Measurements from ENCODE around the gene VAC14.

GRCh38 chr16:70752426-70752825 lies 48.5 kb downstream of the VAC14 start:
- TF ChIP-seq POLR2AphosphoS5 (IDR thresholded peaks at IDR 0.05; ENCODE audit: borderline replicate concordance, low read depth, low read length) = no peak
- TF ChIP-seq EZH2 (IDR thresholded peaks at IDR 0.05) = no peak
- no peak for TF ChIP-seq FOXP2 (optimal IDR thresholded peaks at IDR 0.05; ENCODE audit: control extremely low read depth, extremely low read length, insufficient read depth)
